Measurements from ENCODE around the gene EPHB2.

EPHB2 gene

DNA sequence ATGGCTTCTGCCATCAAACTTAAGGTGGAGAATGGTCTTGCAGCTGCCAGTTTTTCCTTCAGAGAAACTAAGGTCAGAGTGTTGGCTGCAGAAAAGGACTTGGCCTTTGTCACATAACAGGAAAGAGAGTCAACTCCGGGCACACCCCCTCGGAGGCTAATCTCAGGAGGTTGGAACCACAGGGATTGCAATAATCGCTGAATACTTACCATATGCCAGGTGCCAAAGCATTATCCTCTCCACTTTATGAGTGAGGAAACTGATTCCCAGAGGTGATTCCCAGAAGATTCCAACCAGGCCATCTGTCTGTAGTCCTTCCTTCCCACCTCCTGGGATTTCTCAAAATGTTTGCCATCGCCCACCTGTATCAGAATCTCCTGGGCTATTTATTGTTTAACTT is 208.0 kb downstream of the EPHB2 start:
- DNase-seq (ENCODE audit: insufficient read length, low spot score) = no peak
- TF ChIP-seq TAF1 (IDR thresholded peaks at IDR 0.05; ENCODE audit: low read depth, low read length) (no peak), POU2F2 (IDR thresholded peaks at IDR 0.05; ENCODE audit: low read depth, low read length) (no peak), SPI1 (IDR thresholded peaks at IDR 0.05; ENCODE audit: low read depth, low read length) (no peak), POLR2AphosphoS5 (IDR thresholded peaks at IDR 0.05; ENCODE audit: low read depth, low read length) (no peak), PAX5 (IDR thresholded peaks at IDR 0.05; ENCODE audit: insufficient read depth, low read length, severe bottlenecking) (no peak), POLR2A (IDR thresholded peaks at IDR 0.05; ENCODE audit: low read depth, low read length) (no peak)
- no peak for FAIRE-seq

DNA sequence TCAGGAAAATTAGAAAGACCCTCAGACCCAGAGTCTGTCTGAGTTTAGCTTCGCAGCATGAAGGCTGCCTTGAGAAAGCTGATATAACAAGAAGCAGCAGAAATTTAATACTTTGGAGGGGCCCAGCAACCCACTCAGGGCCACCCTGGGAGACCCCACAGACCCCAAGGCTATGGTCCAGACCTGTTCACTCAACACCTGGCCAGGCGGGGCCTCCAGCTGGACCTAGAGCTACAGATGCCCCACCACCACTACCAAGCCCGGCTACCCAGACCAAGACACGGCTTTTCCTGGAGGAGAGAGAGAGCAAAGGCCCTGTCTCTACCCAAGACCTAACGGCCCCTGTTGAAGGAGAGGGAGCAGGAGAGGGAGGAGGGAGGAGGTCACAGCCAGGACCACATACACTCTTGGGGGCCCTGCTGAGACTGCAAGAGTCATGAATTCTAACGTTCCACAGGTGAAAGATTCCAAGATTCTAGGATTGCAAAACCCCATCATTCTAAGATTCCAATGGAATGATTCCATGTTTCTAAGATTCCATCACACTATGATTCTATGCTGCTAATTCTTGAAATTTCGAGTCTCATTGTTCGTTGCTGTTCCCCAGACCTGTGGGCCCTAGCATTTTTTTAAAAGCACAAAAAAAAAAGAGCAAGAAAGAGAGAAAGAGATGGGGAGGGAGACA is 208.8 kb downstream of the EPHB2 start:
- no peak for TF ChIP-seq POLR2A (IDR thresholded peaks at IDR 0.05; ENCODE audit: low read depth, low read length)
- TF ChIP-seq POU2F2 (IDR thresholded peaks at IDR 0.05; ENCODE audit: low read depth, low read length) = no peak
- no peak for FAIRE-seq
- DNase-seq (ENCODE audit: insufficient read length, low spot score) = no peak

DNA sequence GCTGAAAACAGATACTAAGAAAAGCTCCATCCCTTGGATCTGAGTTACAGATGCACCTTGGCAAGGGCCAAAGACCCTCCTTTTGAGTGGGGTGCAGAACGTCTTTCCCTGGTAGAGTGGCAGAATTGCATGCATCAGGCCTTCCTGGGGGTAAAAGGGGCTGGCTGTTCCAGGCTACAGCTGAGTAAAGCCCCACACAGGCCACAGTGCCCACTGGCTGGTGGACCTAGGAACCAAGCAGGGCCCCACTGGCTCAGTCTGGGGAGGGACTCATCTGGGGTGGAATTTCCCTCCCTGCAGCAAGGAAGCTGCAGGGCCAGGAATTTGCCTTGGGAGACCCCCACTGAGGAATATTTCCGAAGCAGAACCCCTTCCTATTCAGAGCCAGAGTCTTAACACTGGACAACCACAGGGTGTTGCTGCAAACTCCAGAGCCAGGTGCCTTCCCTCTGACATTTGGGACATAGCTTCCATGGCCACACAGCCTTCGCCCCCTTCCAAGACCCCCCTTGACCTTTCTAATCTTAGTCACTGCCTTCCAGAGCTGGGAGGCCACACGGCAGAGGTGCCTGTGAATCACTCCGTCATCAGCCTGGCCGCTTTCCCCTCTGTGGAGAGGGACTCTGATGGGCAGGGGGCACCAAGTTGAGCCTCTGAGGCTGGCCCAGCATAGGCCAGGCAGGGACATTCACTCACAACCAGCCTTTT is 209.5 kb downstream of the EPHB2 start:
- no peak for TF ChIP-seq POLR2AphosphoS5 (IDR thresholded peaks at IDR 0.05; ENCODE audit: low read depth, low read length)
- TF ChIP-seq TAF1 (IDR thresholded peaks at IDR 0.05; ENCODE audit: low read depth, low read length) = no peak
- TF ChIP-seq PAX5 (IDR thresholded peaks at IDR 0.05; ENCODE audit: insufficient read depth, low read length, severe bottlenecking) = no peak
- TF ChIP-seq SPI1 (IDR thresholded peaks at IDR 0.05; ENCODE audit: low read depth, low read length) = no peak
- TF ChIP-seq POLR2A (IDR thresholded peaks at IDR 0.05; ENCODE audit: low read depth, low read length) = no peak
- TF ChIP-seq POU2F2 (IDR thresholded peaks at IDR 0.05; ENCODE audit: low read depth, low read length) = no peak
- DNase-seq (ENCODE audit: insufficient read length, low spot score) = no peak
- FAIRE-seq = no peak

DNA sequence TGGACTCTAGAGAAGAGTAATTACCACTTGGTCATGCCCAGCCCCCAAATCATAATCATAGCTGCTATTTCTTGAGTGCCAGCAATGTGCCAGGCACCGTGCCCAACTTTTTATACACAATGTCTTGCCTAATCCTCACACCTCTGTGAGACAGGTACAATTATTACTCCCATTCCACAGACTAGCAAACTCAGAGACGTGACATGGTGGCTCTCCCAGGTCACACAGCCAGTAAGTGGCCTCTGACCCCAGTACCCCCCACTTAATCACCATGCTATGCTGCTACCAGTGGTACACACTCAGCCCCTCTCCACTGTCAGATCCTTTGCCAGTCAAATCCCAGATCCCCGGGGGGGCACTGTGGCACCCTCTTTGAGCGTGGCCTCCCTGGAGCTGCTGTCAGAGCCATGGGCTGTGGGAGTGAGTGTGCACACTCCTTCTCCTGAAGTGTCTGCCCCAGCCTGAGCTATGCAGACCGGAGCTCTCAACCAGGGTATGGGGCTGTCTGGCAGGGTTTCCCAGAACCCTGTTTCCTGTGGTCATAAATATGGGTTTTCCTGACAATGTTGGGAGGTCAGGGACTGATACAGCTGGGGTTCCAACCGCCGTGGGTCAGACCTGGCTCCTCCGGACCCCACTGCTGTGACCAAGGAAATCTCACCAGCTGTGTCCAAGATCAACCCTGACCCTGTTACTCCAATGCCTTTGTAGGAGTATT is 210.3 kb downstream of the EPHB2 start:
- no peak for DNase-seq (ENCODE audit: insufficient read length, low spot score)
- FAIRE-seq = no peak
- TF ChIP-seq POLR2A (IDR thresholded peaks at IDR 0.05; ENCODE audit: low read depth, low read length) (no peak), POU2F2 (IDR thresholded peaks at IDR 0.05; ENCODE audit: low read depth, low read length) (no peak), SPI1 (IDR thresholded peaks at IDR 0.05; ENCODE audit: low read depth, low read length) (no peak), PAX5 (IDR thresholded peaks at IDR 0.05; ENCODE audit: insufficient read depth, low read length, severe bottlenecking) (no peak), POLR2AphosphoS5 (IDR thresholded peaks at IDR 0.05; ENCODE audit: low read depth, low read length) (no peak), TAF1 (IDR thresholded peaks at IDR 0.05; ENCODE audit: low read depth, low read length) (no peak)

DNA sequence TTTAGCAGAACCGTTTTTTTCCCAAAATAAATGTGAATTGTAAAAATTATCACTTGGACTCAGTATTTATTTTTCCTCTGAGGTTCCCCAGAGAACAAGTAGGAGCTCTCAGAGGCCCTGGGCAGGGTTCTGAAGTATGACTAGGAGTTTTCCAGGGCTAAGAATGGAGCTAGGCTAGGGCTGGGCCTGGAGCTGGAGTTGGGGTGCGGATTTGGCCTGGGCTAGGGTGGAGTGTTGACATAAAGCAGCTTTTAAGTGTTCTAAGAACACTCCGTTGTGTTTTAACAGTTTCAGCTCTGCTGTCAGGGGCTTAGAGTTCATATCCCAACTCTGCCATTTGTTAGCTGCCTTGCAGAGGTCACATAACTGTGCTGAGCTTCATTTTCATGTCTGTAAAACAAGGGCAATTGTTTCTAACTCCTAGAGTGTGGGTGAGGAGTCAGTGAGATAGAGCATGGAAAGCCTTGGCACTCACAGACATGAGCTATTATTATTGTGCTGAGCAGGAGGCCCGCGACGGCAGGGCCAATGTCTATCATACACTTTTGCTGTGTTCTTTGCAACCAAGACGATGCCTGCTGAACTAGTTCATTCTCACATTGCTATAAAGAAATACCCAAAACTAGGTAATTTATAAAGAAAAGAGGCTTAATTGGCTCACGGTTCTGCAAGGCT is 210.9 kb downstream of the EPHB2 start:
- TF ChIP-seq PAX5 (IDR thresholded peaks at IDR 0.05; ENCODE audit: insufficient read depth, low read length, severe bottlenecking) = no peak
- no peak for TF ChIP-seq POU2F2 (IDR thresholded peaks at IDR 0.05; ENCODE audit: low read depth, low read length)
- TF ChIP-seq SPI1 (IDR thresholded peaks at IDR 0.05; ENCODE audit: low read depth, low read length) = no peak
- no peak for TF ChIP-seq TAF1 (IDR thresholded peaks at IDR 0.05; ENCODE audit: low read depth, low read length)
- no peak for TF ChIP-seq POLR2AphosphoS5 (IDR thresholded peaks at IDR 0.05; ENCODE audit: low read depth, low read length)
- TF ChIP-seq POLR2A (IDR thresholded peaks at IDR 0.05; ENCODE audit: low read depth, low read length) = no peak
- FAIRE-seq (no peak), DNase-seq (ENCODE audit: insufficient read length, low spot score) (no peak)

DNA sequence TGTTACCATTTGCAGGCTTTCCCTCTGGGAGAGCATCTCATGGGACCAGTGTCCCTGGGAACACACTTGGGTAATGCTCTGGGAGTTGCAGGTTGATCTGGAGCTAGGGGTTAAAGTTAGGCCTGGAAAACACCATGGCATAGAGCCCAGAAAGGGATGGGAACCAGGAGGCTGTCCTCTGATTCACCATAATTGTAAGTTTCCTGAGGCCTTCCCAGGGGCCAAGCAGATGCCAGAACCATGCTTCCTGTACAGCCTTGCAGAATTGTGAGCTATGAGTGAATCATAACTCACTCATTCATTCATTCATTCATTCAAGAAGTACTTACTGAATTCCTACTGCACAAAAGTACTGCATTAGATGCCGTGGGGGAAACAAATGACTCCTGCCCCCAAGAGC is 212.0 kb downstream of the EPHB2 start:
- no peak for TF ChIP-seq POLR2AphosphoS5 (IDR thresholded peaks at IDR 0.05; ENCODE audit: low read depth, low read length)
- no peak for TF ChIP-seq POU2F2 (IDR thresholded peaks at IDR 0.05; ENCODE audit: low read depth, low read length)
- no peak for TF ChIP-seq SPI1 (IDR thresholded peaks at IDR 0.05; ENCODE audit: low read depth, low read length)
- TF ChIP-seq TAF1 (IDR thresholded peaks at IDR 0.05; ENCODE audit: low read depth, low read length) = no peak
- no peak for TF ChIP-seq POLR2A (IDR thresholded peaks at IDR 0.05; ENCODE audit: low read depth, low read length)
- TF ChIP-seq PAX5 (IDR thresholded peaks at IDR 0.05; ENCODE audit: insufficient read depth, low read length, severe bottlenecking) = no peak
- DNase-seq (ENCODE audit: insufficient read length, low spot score) (no peak), FAIRE-seq (no peak)

DNA sequence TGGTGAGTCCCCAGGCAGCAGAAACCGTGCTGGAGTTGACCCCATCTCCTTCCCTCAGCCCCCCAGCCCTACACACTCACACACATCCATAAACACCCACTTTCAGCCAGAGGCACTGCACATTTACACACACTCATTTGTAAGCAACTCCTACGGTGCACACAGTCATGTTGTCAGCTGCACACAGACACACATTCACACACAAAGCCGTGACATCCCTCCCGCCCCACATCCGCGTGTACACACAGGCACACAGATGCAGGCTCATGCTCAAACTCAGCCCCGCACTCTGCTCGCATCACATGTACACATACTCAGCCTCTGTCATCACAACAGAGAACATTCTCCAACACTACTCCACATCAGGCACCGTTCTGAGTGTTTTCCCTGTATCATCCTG is 214.5 kb downstream of the EPHB2 start:
- DNase-seq (ENCODE audit: insufficient read length, low spot score) (no peak), FAIRE-seq (no peak)
- TF ChIP-seq SPI1 (IDR thresholded peaks at IDR 0.05; ENCODE audit: low read depth, low read length) (no peak), POU2F2 (IDR thresholded peaks at IDR 0.05; ENCODE audit: low read depth, low read length) (no peak), PAX5 (IDR thresholded peaks at IDR 0.05; ENCODE audit: insufficient read depth, low read length, severe bottlenecking) (no peak), POLR2A (IDR thresholded peaks at IDR 0.05; ENCODE audit: low read depth, low read length) (no peak), POLR2AphosphoS5 (IDR thresholded peaks at IDR 0.05; ENCODE audit: low read depth, low read length) (no peak), TAF1 (IDR thresholded peaks at IDR 0.05; ENCODE audit: low read depth, low read length) (no peak)

DNA sequence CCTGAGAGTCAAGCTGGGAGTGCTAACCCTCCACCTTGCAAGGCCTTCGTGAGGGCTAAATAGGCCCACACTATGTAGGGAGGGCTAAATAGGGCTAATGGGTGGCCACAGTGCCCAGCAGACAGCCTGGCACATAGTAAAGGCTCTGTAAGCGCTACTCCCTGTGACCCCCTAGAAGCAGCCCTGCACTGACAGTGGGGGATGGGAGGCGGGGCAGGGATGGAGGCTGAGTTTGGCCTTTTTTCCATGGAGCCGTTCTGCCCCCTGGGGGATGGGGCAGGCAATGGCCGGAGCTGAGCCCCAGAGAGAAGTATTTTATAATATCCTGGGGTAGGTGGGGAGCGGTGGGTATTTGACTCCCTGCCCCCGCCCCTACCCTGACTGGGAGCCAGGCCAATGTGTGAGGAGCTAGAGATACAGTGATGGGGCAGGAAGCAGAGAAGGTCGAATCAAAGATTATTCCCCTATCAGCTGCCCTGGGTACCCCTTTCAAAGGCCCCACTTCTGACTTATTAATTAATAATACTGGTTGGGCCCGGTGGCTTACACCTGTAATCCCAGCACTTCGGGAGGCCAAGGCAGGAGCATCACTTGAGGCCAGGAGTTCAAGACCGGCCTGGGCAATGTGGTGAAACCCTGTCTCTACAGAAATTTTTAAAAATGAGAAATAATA is 219.7 kb downstream of the EPHB2 start:
- TF ChIP-seq POU2F2 (IDR thresholded peaks at IDR 0.05; ENCODE audit: low read depth, low read length) = no peak
- no peak for TF ChIP-seq POLR2AphosphoS5 (IDR thresholded peaks at IDR 0.05; ENCODE audit: low read depth, low read length)
- TF ChIP-seq TAF1 (IDR thresholded peaks at IDR 0.05; ENCODE audit: low read depth, low read length) = no peak
- DNase-seq (ENCODE audit: insufficient read length, low spot score) (peak; percentile 57), FAIRE-seq (no peak)
